H9 (cell line): Measurements from ENCODE around the gene RPP38. TPM values are rescaled to one million over a fixed set of nuclear protein-coding genes. Genes with fewer than 3 reads are reported as not detected.

ENCODE experiments used
- DNase-seq: peaks from one replicate; pipeline ENCODE4 v3.0.0-alpha.2; 2017
- H2AFZ ChIP-seq: one replicate; pipeline ENCODE4 v1.6.1; 2013; ENCODE audit warnings: mild to moderate bottlenecking, low read length, control low read depth, moderate library complexity
- H2AK5ac ChIP-seq: 2 replicates; pipeline ENCODE4 v1.6.1; 2013; ENCODE audit warnings: low read length, control low read depth, mixed read lengths; ENCODE audit not compliant: insufficient read length
- H2BK120ac ChIP-seq: one replicate; pipeline ENCODE4 v1.6.1; 2013; ENCODE audit warnings: low read depth, mild to moderate bottlenecking, low read length, control low read depth, inconsistent platforms; ENCODE audit not compliant: poor library complexity, severe bottlenecking
- H2BK12ac ChIP-seq: 2 replicates; pipeline ENCODE4 v1.6.1; 2013; ENCODE audit warnings: low read length, control low read depth, mixed read lengths, low read depth; ENCODE audit not compliant: insufficient read length
- H2BK15ac ChIP-seq: 2 replicates; pipeline ENCODE4 v1.6.1; 2013; ENCODE audit warnings: low read depth, low read length, control low read depth
- H2BK20ac ChIP-seq: one replicate; pipeline ENCODE4 v1.6.1; 2013; ENCODE audit warnings: low read depth, mild to moderate bottlenecking, low read length, control low read depth, inconsistent platforms; ENCODE audit not compliant: poor library complexity, severe bottlenecking
- H2BK5ac ChIP-seq: 2 replicates; pipeline ENCODE4 v1.6.1; 2013; ENCODE audit warnings: low read length, control low read depth, mixed read lengths; ENCODE audit not compliant: insufficient read length
- H3K14ac ChIP-seq: 2 replicates; pipeline ENCODE4 v1.6.1; 2013; ENCODE audit warnings: low read length, control low read depth; ENCODE audit not compliant: insufficient read depth
- H3K18ac ChIP-seq: 2 replicates; pipeline ENCODE4 v1.6.1; 2013; ENCODE audit warnings: low read depth, mild to moderate bottlenecking, mixed read lengths, low read length, control low read depth; ENCODE audit not compliant: insufficient read length
- H3K23ac ChIP-seq: 2 replicates; pipeline ENCODE4 v1.6.1; 2013; ENCODE audit warnings: low read length, control low read depth, mixed read lengths, low read depth; ENCODE audit not compliant: insufficient read length
- H3K23me2 ChIP-seq: 2 replicates; pipeline ENCODE4 v1.6.1; 2013; ENCODE audit warnings: low read depth, mild to moderate bottlenecking, mixed read lengths, low read length, control low read depth; ENCODE audit not compliant: insufficient read length, poor library complexity, severe bottlenecking
- H3K27ac ChIP-seq: 2 replicates; pipeline ENCODE4 v1.5.1; 2013; ENCODE audit warnings: low read length, control low read depth, mixed read lengths, low read depth; ENCODE audit not compliant: insufficient read length
- H3K27me3 ChIP-seq: 2 replicates; pipeline ENCODE4 v1.6.1; 2013; ENCODE audit warnings: low read length, control low read depth, inconsistent platforms; ENCODE audit not compliant: insufficient read depth
- H3K4ac ChIP-seq: 2 replicates; pipeline ENCODE4 v1.6.1; 2013; ENCODE audit warnings: low read depth, mild to moderate bottlenecking, control low read depth, inconsistent platforms, low read length, moderate library complexity
- H3K4me1 ChIP-seq: 2 replicates; pipeline ENCODE4 v1.6.1; 2013; ENCODE audit warnings: low read length, control low read depth, inconsistent platforms; ENCODE audit not compliant: insufficient read depth
- H3K4me2 ChIP-seq: 2 replicates; pipeline ENCODE4 v1.6.1; 2013; ENCODE audit warnings: low read length, control low read depth, mixed read lengths; ENCODE audit not compliant: insufficient read length, insufficient read depth
- H3K56ac ChIP-seq: 2 replicates; pipeline ENCODE4 v1.6.1; 2013; ENCODE audit warnings: low read depth, mild to moderate bottlenecking, mixed read lengths, low read length, control low read depth; ENCODE audit not compliant: insufficient read length
- H3K79me1 ChIP-seq: 2 replicates; pipeline ENCODE4 v1.6.1; 2013; ENCODE audit warnings: low read depth, mild to moderate bottlenecking, moderate library complexity, low read length, control low read depth, inconsistent platforms; ENCODE audit not compliant: insufficient read depth, poor library complexity, severe bottlenecking
- H3K79me2 ChIP-seq: 2 replicates; pipeline ENCODE4 v1.6.1; 2013; ENCODE audit warnings: low read length, control low read depth, inconsistent platforms; ENCODE audit not compliant: insufficient read depth
- H3K9ac ChIP-seq: 2 replicates; pipeline ENCODE4 v1.6.1; 2013; ENCODE audit warnings: low read length, control low read depth, mixed read lengths; ENCODE audit not compliant: insufficient read length; ENCODE audit errors: extremely low read depth
- H3K9me3 ChIP-seq: one replicate; pipeline ENCODE4 v1.6.1; 2013; ENCODE audit warnings: low read depth, low read length, inconsistent platforms; ENCODE audit not compliant: control insufficient read depth
- H3T11ph ChIP-seq: one replicate; pipeline ENCODE4 v1.6.1; 2013; ENCODE audit warnings: mild to moderate bottlenecking, low read length, control low read depth, inconsistent platforms
- H4K20me1 ChIP-seq: one replicate; pipeline ENCODE4 v1.6.1; 2013; ENCODE audit not compliant: control insufficient read depth, insufficient read length, insufficient read depth
- H4K5ac ChIP-seq: 2 replicates; pipeline ENCODE4 v1.6.1; 2013; ENCODE audit warnings: low read depth, mild to moderate bottlenecking, mixed read lengths, low read length, control low read depth; ENCODE audit not compliant: insufficient read length
- H4K8ac ChIP-seq: replicated peaks from 2 replicates; pipeline ENCODE4 v1.6.1; 2013; ENCODE audit warnings: low read length, control low read depth, mixed read lengths, low read depth; ENCODE audit not compliant: insufficient read length
- H4K91ac ChIP-seq: 2 replicates; pipeline ENCODE4 v1.6.1; 2013; ENCODE audit warnings: low read depth, mild to moderate bottlenecking, moderate library complexity, mixed read lengths, low read length, control low read depth; ENCODE audit not compliant: insufficient read length
- H3K27ac Mint-ChIP-seq, 3 experiments: 2 replicates in 2 of 3; 3 replicates in 1 of 3; pipeline ENCODE4 v1.8.0; 2020 to 2021; ENCODE audit warnings: mixed read lengths in 3 of 3, mild to moderate bottlenecking in 1 of 3, moderate library complexity in 1 of 3
- H3K27me3 Mint-ChIP-seq: 2 replicates; pipeline ENCODE4 v1.8.0; 2021; ENCODE audit warnings: low read depth, mild to moderate bottlenecking, moderate library complexity, mixed read lengths
- H3K36me3 Mint-ChIP-seq, 3 experiments: 2 replicates in 2 of 3; 3 replicates in 1 of 3; pipeline ENCODE4 v1.8.0; 2020 to 2021; ENCODE audit warnings: low read depth in 3 of 3, mixed read lengths in 3 of 3; ENCODE audit not compliant: insufficient read depth in 1 of 3
- H3K4me1 Mint-ChIP-seq, 2 experiments: 2 replicates each; pipeline ENCODE4 v1.8.0; 2020; ENCODE audit warnings: mixed read lengths in 2 of 2
- H3K4me3 Mint-ChIP-seq, 2 experiments: 2 replicates in 1 of 2; 3 replicates in 1 of 2; pipeline ENCODE4 v1.8.0; 2020 to 2021; ENCODE audit warnings: mild to moderate bottlenecking in 2 of 2, mixed read lengths in 2 of 2, moderate library complexity in 1 of 2
- H3K9me3 Mint-ChIP-seq, 2 experiments: 2 replicates in 1 of 2; 3 replicates in 1 of 2; pipeline ENCODE4 v1.8.0; 2020; ENCODE audit warnings: mild to moderate bottlenecking in 2 of 2, mixed read lengths in 2 of 2, moderate library complexity in 1 of 2
- WGBS: extraction: QIAGEN DNeasy Blood & Tissue Kit; methylation state at CpG from one replicate; pipeline ENCODE4 v1.1.7; 2013; ENCODE audit warnings: missing lambda C conversion rate, low lambda C conversion rate, mixed read lengths; ENCODE audit not compliant: insufficient read length; ENCODE audit errors: extremely low coverage; 5-methylcytosine and 5-hydroxymethylcytosine counted together
- total RNA-seq: library from RNA; stranded (reverse); gene quantifications from 2 replicates; pipeline ENCODE4 v1.2.1, GENCODE V29; 2021
- TF ChIP-seq, protein P1 (sequence below): fragments of 200-600 bp; sonication (generic); conservative IDR thresholded peaks from 3 replicates; pipeline ENCODE4 v1.8.0; 2021; ENCODE audit warnings: antibody characterized with exemption, mild to moderate bottlenecking

Gene RPP38
- total RNA-seq, 1 experiment from 2014 or later = 26.6 TPM

DNA sequence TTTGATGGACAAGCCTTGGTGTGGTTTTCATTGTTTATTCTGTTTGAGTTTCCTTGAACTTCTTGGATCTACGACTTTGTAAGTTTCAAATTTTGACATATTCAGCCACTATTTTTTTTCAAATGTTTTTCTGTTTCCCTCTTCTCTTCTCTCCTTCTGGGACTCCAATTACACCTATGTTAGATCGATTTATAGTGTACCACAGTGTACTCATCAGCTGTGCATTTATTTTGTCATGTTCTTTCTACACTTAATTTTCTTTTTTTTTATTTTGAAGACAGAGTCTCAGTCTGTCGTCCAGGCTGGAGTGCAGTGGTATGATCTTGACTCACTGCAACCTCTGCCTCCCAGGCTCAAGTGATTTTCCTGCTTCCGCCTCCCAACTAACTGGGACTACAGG is 37.2 kb upstream of the RPP38 start:
- DNase-seq = no peak
- no peak overlapping the region for H3K27ac Mint-ChIP-seq
- no peak overlapping the region for H3K4ac ChIP-seq
- H3K9me3 ChIP-seq = no peaks in the 10 kb centered on the region
- H2BK5ac ChIP-seq = no peak overlapping the region
- H2BK120ac ChIP-seq = no peak overlapping the region
- peaks cover 0 to 10% (median 7%) of the 10 kb centered on the region in 3 experiments; a peak in 4 of 7 replicates for H3K36me3 Mint-ChIP-seq
- no peak overlapping the region for H3K18ac ChIP-seq
- no peak overlapping the region for H4K91ac ChIP-seq
- H4K5ac ChIP-seq = no peak overlapping the region
- TF ChIP-seq, protein P1, sequence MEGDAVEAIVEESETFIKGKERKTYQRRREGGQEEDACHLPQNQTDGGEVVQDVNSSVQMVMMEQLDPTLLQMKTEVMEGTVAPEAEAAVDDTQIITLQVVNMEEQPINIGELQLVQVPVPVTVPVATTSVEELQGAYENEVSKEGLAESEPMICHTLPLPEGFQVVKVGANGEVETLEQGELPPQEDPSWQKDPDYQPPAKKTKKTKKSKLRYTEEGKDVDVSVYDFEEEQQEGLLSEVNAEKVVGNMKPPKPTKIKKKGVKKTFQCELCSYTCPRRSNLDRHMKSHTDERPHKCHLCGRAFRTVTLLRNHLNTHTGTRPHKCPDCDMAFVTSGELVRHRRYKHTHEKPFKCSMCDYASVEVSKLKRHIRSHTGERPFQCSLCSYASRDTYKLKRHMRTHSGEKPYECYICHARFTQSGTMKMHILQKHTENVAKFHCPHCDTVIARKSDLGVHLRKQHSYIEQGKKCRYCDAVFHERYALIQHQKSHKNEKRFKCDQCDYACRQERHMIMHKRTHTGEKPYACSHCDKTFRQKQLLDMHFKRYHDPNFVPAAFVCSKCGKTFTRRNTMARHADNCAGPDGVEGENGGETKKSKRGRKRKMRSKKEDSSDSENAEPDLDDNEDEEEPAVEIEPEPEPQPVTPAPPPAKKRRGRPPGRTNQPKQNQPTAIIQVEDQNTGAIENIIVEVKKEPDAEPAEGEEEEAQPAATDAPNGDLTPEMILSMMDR = no peak
- H3K56ac ChIP-seq = no peak overlapping the region
- H2BK15ac ChIP-seq = no peak overlapping the region
- H3K4me2 ChIP-seq = no peak overlapping the region
- no peaks in the 10 kb centered on the region for H3K79me2 ChIP-seq
- H2AFZ ChIP-seq = no peak overlapping the region
- H3K4me1 ChIP-seq = no peaks in the 10 kb centered on the region
- no peak overlapping the region for H2AK5ac ChIP-seq
- H3K27me3 Mint-ChIP-seq = peaks cover 2% of the 10 kb centered on the region; the same call in 1 of the 2 replicates
- H3T11ph ChIP-seq = no peak overlapping the region
- no peaks in the 10 kb centered on the region for H3K4me1 Mint-ChIP-seq
- H3K9ac ChIP-seq = no peak overlapping the region
- no peaks in the 10 kb centered on the region for H3K23me2 ChIP-seq
- H4K8ac ChIP-seq = no peak overlapping the region
- H4K20me1 ChIP-seq = no peaks in the 10 kb centered on the region
- H3K79me1 ChIP-seq = no peaks in the 10 kb centered on the region
- H3K27me3 ChIP-seq = no peaks in the 10 kb centered on the region
- no peak overlapping the region for H2BK20ac ChIP-seq
- no peak overlapping the region for H3K23ac ChIP-seq
- H3K4me3 Mint-ChIP-seq = no peak overlapping the region
- H3K14ac ChIP-seq = no peak overlapping the region
- no CpG with 5 or more reads among the region's 4 CpGs for WGBS
- H3K27ac ChIP-seq = no peak overlapping the region
- peaks cover 13 to 18% of the 10 kb centered on the region in 2 experiments for H3K9me3 Mint-ChIP-seq
- H2BK12ac ChIP-seq = no peak overlapping the region
